ENCODE measurements around the gene DRAM1. TPM values are rescaled to one million over a fixed set of nuclear protein-coding genes. Genes with fewer than 3 reads are reported as not detected.

The DRAM1 gene
- total RNA-seq, 1 donor from 2014 or later = 20.4 TPM

GRCh38 chr12:101931498-101932326, 54.3 kb downstream of the DRAM1 start:
- no peak overlapping the region for H3K4me3 ChIP-seq (ENCODE audit: insufficient read depth, low read depth, low read length)
- peaks cover 7% of the 10 kb centered on the region for H3K4me1 ChIP-seq (ENCODE audit: insufficient read depth, low read length)
- Mint-ChIP-seq H3K4me3 (ENCODE audit: unreplicated experiment) (no peak overlapping the region), H3K27me3 (ENCODE audit: low read depth, unreplicated experiment) (no peaks in the 10 kb centered on the region), H3K36me3 (ENCODE audit: low read depth, unreplicated experiment) (no peaks in the 10 kb centered on the region), H3K9me3 (ENCODE audit: unreplicated experiment) (no peaks in the 10 kb centered on the region), H3K27ac (ENCODE audit: unreplicated experiment) (no peak overlapping the region), H3K4me1 (ENCODE audit: low read depth, unreplicated experiment) (peaks cover 26% of the 10 kb centered on the region)
- no peak overlapping the region for H3K9ac ChIP-seq (ENCODE audit: low read length)
- no peak for FAIRE-seq
- H4K20me1 ChIP-seq (ENCODE audit: insufficient read depth, low read length) = no peaks in the 10 kb centered on the region
- no peaks in the 10 kb centered on the region for H3K79me2 ChIP-seq (ENCODE audit: insufficient read depth, low read length)
- no peak overlapping the region for H3K27ac ChIP-seq (ENCODE audit: low read depth, low read length)
- no peaks in the 10 kb centered on the region for H3K27me3 ChIP-seq (ENCODE audit: insufficient read depth, low read length)
- no peaks in the 10 kb centered on the region for H3K36me3 ChIP-seq (ENCODE audit: insufficient read depth, low read length)
- no peak for DNase-seq (ENCODE audit: low read depth)
- no peak for TF ChIP-seq CTCF (IDR thresholded peaks at IDR 0.05; ENCODE audit: insufficient read depth, low read depth, low read length)
- TF ChIP-seq EZH2 (IDR thresholded peaks at IDR 0.05; ENCODE audit: insufficient read depth, low read length) = no peak
- no peak overlapping the region for H3K4me2 ChIP-seq (ENCODE audit: low read length)
- H3K9me3 ChIP-seq (ENCODE audit: insufficient read depth, low read depth, low read length) = no peaks in the 10 kb centered on the region
- H2AFZ ChIP-seq (ENCODE audit: low read depth, low read length) = no peak overlapping the region

GRCh38 chr12:101933866-101934514, 56.6 kb downstream of the DRAM1 start:
- Mint-ChIP-seq H3K27me3 (ENCODE audit: low read depth, unreplicated experiment) (no peaks in the 10 kb centered on the region), H3K9me3 (ENCODE audit: unreplicated experiment) (peaks cover 2% of the 10 kb centered on the region), H3K27ac (ENCODE audit: unreplicated experiment) (no peak overlapping the region), H3K4me1 (ENCODE audit: low read depth, unreplicated experiment) (peaks cover 20% of the 10 kb centered on the region), H3K36me3 (ENCODE audit: low read depth, unreplicated experiment) (no peaks in the 10 kb centered on the region), H3K4me3 (ENCODE audit: unreplicated experiment) (no peak overlapping the region)
- FAIRE-seq = no peak
- no peak for DNase-seq (ENCODE audit: low read depth)
- Histone ChIP-seq H3K4me1 (ENCODE audit: insufficient read depth, low read length) (peaks cover 7% of the 10 kb centered on the region), H3K79me2 (ENCODE audit: insufficient read depth, low read length) (no peaks in the 10 kb centered on the region), H3K4me3 (ENCODE audit: insufficient read depth, low read depth, low read length) (no peak overlapping the region), H3K9ac (ENCODE audit: low read length) (no peak overlapping the region), H2AFZ (ENCODE audit: low read depth, low read length) (no peak overlapping the region), H3K4me2 (ENCODE audit: low read length) (no peak overlapping the region), H3K9me3 (ENCODE audit: insufficient read depth, low read depth, low read length) (no peaks in the 10 kb centered on the region), H4K20me1 (ENCODE audit: insufficient read depth, low read length) (no peaks in the 10 kb centered on the region), H3K27ac (ENCODE audit: low read depth, low read length) (no peak overlapping the region), H3K27me3 (ENCODE audit: insufficient read depth, low read length) (no peaks in the 10 kb centered on the region), H3K36me3 (ENCODE audit: insufficient read depth, low read length) (no peaks in the 10 kb centered on the region)
- no peak for TF ChIP-seq EZH2 (IDR thresholded peaks at IDR 0.05; ENCODE audit: insufficient read depth, low read length)
- TF ChIP-seq CTCF (IDR thresholded peaks at IDR 0.05; ENCODE audit: insufficient read depth, low read depth, low read length) = no peak
